Neural cell (in vitro differentiated cells): Measurements from ENCODE around the gene CCDC89.

ENCODE experiments used
- EP300 ChIP-seq: fragments of 450-650 bp; conservative IDR thresholded peaks from 2 replicates; pipeline ENCODE4 v1.6.1; 2014; ENCODE audit warnings: antibody characterized with exemption, mild to moderate bottlenecking, moderate library complexity; ENCODE audit not compliant: poor library complexity, severe bottlenecking
- RAD21 ChIP-seq: fragments of 450-650 bp; conservative IDR thresholded peaks from 2 replicates; pipeline ENCODE4 v1.6.1; 2014; ENCODE audit warnings: antibody characterized with exemption, mild to moderate bottlenecking, moderate library complexity
- TAF1 ChIP-seq: IDR thresholded peaks from 2 replicates; pipeline ENCODE4 v1.6.1; 2012; ENCODE audit warnings: low read depth
- TF ChIP-seq, protein P1 (sequence below): fragments of 450-650 bp; IDR thresholded peaks from 2 replicates; pipeline ENCODE4 v1.5.1; 2014; ENCODE audit warnings: antibody characterized with exemption, mild to moderate bottlenecking, moderate library complexity; ENCODE audit not compliant: poor library complexity, severe bottlenecking

DNA sequence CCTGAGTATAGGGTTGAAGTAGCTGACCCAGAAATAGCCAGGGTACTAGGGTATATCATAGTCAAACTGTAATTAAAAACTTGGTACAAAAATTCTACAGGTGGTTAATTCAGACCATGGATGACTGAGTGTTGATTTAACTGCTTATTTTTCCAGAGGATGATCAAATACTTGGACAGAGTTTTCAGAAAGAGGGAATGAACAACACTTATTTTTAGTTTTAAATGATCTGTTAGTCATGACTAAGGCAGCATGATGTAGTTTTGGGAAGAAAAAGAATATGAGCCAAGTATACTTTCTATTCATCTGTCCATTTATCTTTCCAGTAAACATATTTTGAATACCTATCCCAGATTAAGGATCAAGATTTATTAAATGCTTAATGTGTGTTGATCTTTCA lies 19.8 kb upstream of the CCDC89 start:
- TF ChIP-seq, protein P1, sequence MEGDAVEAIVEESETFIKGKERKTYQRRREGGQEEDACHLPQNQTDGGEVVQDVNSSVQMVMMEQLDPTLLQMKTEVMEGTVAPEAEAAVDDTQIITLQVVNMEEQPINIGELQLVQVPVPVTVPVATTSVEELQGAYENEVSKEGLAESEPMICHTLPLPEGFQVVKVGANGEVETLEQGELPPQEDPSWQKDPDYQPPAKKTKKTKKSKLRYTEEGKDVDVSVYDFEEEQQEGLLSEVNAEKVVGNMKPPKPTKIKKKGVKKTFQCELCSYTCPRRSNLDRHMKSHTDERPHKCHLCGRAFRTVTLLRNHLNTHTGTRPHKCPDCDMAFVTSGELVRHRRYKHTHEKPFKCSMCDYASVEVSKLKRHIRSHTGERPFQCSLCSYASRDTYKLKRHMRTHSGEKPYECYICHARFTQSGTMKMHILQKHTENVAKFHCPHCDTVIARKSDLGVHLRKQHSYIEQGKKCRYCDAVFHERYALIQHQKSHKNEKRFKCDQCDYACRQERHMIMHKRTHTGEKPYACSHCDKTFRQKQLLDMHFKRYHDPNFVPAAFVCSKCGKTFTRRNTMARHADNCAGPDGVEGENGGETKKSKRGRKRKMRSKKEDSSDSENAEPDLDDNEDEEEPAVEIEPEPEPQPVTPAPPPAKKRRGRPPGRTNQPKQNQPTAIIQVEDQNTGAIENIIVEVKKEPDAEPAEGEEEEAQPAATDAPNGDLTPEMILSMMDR: no peak
- TF ChIP-seq EP300 (no peak), TAF1 (no peak), RAD21 (no peak)
